DND-41 (cell line): ENCODE results near the gene PMFBP1.

Experiments
- EZH2 ChIP-seq: IDR thresholded peaks from 3 replicates; pipeline ENCODE4 v1.6.1; 2012; ENCODE audit warnings: borderline replicate concordance, low read depth, mild to moderate bottlenecking, moderate library complexity, low read length, inconsistent platforms; ENCODE audit not compliant: severe bottlenecking
- TF ChIP-seq, protein P1 (sequence below): IDR thresholded peaks from 2 replicates; pipeline ENCODE4 v1.5.1; 2012; ENCODE audit warnings: borderline replicate concordance, low read length, moderate library complexity, mild to moderate bottlenecking; ENCODE audit not compliant: poor library complexity, severe bottlenecking; ENCODE audit errors: extremely low read depth

GRCh38 chr16:72202014-72202413 is 30.1 kb upstream of the PMFBP1 start:
- TF ChIP-seq, protein P1, sequence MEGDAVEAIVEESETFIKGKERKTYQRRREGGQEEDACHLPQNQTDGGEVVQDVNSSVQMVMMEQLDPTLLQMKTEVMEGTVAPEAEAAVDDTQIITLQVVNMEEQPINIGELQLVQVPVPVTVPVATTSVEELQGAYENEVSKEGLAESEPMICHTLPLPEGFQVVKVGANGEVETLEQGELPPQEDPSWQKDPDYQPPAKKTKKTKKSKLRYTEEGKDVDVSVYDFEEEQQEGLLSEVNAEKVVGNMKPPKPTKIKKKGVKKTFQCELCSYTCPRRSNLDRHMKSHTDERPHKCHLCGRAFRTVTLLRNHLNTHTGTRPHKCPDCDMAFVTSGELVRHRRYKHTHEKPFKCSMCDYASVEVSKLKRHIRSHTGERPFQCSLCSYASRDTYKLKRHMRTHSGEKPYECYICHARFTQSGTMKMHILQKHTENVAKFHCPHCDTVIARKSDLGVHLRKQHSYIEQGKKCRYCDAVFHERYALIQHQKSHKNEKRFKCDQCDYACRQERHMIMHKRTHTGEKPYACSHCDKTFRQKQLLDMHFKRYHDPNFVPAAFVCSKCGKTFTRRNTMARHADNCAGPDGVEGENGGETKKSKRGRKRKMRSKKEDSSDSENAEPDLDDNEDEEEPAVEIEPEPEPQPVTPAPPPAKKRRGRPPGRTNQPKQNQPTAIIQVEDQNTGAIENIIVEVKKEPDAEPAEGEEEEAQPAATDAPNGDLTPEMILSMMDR: no peak
- TF ChIP-seq EZH2: no peak
